K562 (cell line): ENCODE measurements around the gene WBP1. TPM values are rescaled to one million over a fixed set of nuclear protein-coding genes. Genes with fewer than 3 reads are reported as not detected.

Experiments used
- ARID1B ChIP-seq: fragments of 450-650 bp; IDR thresholded peaks from 2 replicates; pipeline ENCODE4 v1.6.1; 2016; ENCODE audit warnings: antibody characterized with exemption, mild to moderate bottlenecking, inconsistent platforms
- CBX3 ChIP-seq, 2 experiments: IDR thresholded peaks; 1 replicate in 1 of 2; 2 replicates in 1 of 2; pipeline ENCODE4 v1.6.1; 2012; ENCODE audit warnings: inconsistent platforms in 2 of 2, low read length in 2 of 2, borderline replicate concordance in 1 of 2, control low read depth in 1 of 2
- CREM ChIP-seq: IDR thresholded peaks from 2 replicates; pipeline ENCODE4 v1.6.1; 2014; ENCODE audit warnings: antibody characterized with exemption, low read depth
- MAFK ChIP-seq: IDR thresholded peaks from 2 replicates; pipeline ENCODE4 v1.6.1; 2011; ENCODE audit warnings: low read length, improper control_type of control experiment
- NR2C2 ChIP-seq, 2 experiments: fragments of 200-800 bp in 1 of 2; sonication (Bioruptor generic) in 1 of 2; sonication (generic) in 1 of 2; formaldehyde crosslinking in 1 of 2; IDR thresholded peaks; 2 replicates each; pipeline versions ENCODE4 v1.6.1 to v1.8.0; 2016 to 2022; ENCODE audit warnings: mild to moderate bottlenecking in 1 of 2, missing compliant biosample characterization in 1 of 2, missing genetic modification characterization in 1 of 2, missing genetic modification reagents in 1 of 2
- RB1 ChIP-seq: fragments of 450-650 bp; IDR thresholded peaks from 2 replicates; pipeline ENCODE4 v1.6.1; 2017; ENCODE audit warnings: low read depth, mild to moderate bottlenecking
- RBM25 ChIP-seq: fragments of 200-400 bp; formaldehyde crosslinking; IDR thresholded peaks from 2 replicates; pipeline ENCODE4 v1.6.1; 2018; ENCODE audit warnings: low read length, low read depth, moderate library complexity; ENCODE audit not compliant: severe bottlenecking
- RNF2 ChIP-seq: sonication (generic); IDR thresholded peaks from 2 replicates; pipeline ENCODE4 v1.6.1; 2016
- ZFP30 ChIP-seq: fragments of 250-450 bp; sonication (Bioruptor Pico); IDR thresholded peaks from 2 replicates; pipeline ENCODE4 v1.8.0; 2022; ENCODE audit warnings: moderate library complexity, mild to moderate bottlenecking, inconsistent platforms, borderline replicate concordance
- ZFP36 ChIP-seq: fragments of 150-350 bp; IDR thresholded peaks from 2 replicates; pipeline ENCODE4 v1.6.1; 2018; ENCODE audit warnings: low read length, low read depth; ENCODE audit not compliant: partially characterized antibody
- ZNF24 ChIP-seq: fragments of 450-650 bp; IDR thresholded peaks from 2 replicates; pipeline ENCODE4 v1.6.1; 2016
- ZNF507 ChIP-seq: conservative IDR thresholded peaks from 2 replicates; pipeline ENCODE4 v1.6.1; 2017; ENCODE audit warnings: missing genetic modification characterization, missing compliant biosample characterization
- polyA plus RNA-seq, 8 experiments: library from polyadenylated mRNA; depleted of rRNA in 4 of 8; stranded (reverse) in 5 of 8; unstranded in 3 of 8; fragments of >200 nt; fragmentation: Nextera tagmentation in 2 of 8; fragmentation: Illumina TruSeq in 1 of 8; extraction: Ambion mirVana in 2 of 8; extraction: Trizol in 1 of 8; gene quantifications; 2 replicates each; pipeline versions ENCODE4 v1.2.1 to v1.2.3, GENCODE V29; 2011 to 2014; ENCODE audit warnings: inconsistent platforms in 1 of 8, missing spikeins in 1 of 8
- total RNA-seq, 7 experiments: library from RNA; depleted of rRNA in 6 of 7; stranded (reverse); fragments of >200 nt in 6 of 7; fragmentation: Illumina TruSeq in 2 of 7; extraction: Trizol in 2 of 7; gene quantifications; 2 replicates each; pipeline versions ENCODE4 v1.2.1 to v1.2.3, GENCODE V29; 2011 to 2021; ENCODE audit warnings: low replicate concordance in 1 of 7
- TF ChIP-seq, protein P1 (sequence below): fragments of 250-450 bp; sonication (Bioruptor Pico); IDR thresholded peaks from 2 replicates; pipeline ENCODE4 v1.5.0; 2020; ENCODE audit warnings: mild to moderate bottlenecking, borderline replicate concordance
- TF ChIP-seq, protein P2 (sequence below): sonication (generic); formaldehyde crosslinking; IDR thresholded peaks from 2 replicates; pipeline ENCODE4 v1.9.0; 2022; ENCODE audit warnings: mild to moderate bottlenecking, missing genetic modification reagents
- TF ChIP-seq, protein P3 (sequence below): fragments of 450-650 bp; formaldehyde crosslinking; IDR thresholded peaks from 2 replicates; pipeline ENCODE4 v1.4.0; 2020; ENCODE audit warnings: mild to moderate bottlenecking, moderate library complexity
- TF ChIP-seq, protein P4 (sequence below): sonication (generic); formaldehyde crosslinking; IDR thresholded peaks from 2 replicates; pipeline ENCODE4 v1.8.1; 2022; ENCODE audit warnings: missing genetic modification reagents
- TF ChIP-seq, protein P5 (sequence below), 2 experiments: fragments of 450-650 bp in 1 of 2; sonication (generic) in 1 of 2; formaldehyde crosslinking in 1 of 2; IDR thresholded peaks in 1 of 2; conservative IDR thresholded peaks in 1 of 2; 2 replicates each; pipeline versions ENCODE4 v1.6.1 to v1.8.1; 2016 to 2023; ENCODE audit warnings: mild to moderate bottlenecking in 2 of 2, moderate library complexity in 2 of 2, inconsistent platforms in 1 of 2, missing genetic modification reagents in 1 of 2
- TF ChIP-seq, protein P6 (sequence below): sonication (generic); formaldehyde crosslinking; IDR thresholded peaks from 2 replicates; pipeline ENCODE4 v1.8.1; 2022; ENCODE audit warnings: missing genetic modification reagents

WBP1 gene
- total and polyA plus RNA-seq, 9 of the 15 experiments (the other 6 are each of a cell fraction or from before 2014, with no cell fraction given) = 1.9 to 27.7 (median 14.2) TPM

DNA sequence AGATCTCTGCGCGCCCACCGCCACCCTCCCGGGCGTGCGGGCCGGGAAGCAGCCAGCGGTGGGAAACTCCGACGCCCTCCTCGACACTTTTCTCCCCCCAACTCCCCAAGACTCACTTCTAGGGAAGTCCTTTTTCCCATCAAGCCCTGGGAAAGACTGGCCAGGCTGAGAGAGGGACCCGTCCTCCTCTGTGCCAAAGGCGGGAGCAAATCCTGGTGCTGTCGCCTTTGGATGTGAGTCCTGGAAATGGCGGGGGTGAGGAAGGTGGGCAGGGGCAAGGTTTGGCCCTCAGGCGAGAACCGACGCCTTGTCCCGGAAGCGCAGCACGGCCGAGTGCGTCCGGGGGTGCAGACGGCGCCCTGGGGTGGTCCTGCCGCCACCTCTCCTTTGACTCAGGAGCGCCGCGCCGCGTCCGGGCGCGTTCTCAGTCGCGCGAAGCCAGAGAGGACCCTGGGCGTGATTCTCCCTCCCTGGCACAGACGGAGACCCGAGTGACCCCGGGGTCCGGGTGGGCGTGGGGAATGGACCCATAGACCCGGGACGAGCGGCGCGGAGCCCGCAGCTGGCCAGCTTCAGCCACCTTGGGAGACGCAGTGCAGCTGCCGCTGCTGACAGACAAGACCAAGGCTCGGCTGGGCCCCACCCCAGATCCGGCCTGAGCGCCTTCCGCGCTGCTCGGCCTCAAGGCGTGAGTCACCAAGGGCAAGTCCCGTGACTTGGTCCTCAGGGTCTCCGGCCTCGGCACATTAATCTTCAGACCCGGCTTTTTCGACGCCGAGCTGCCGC, 44.7 kb downstream of the WBP1 start (continued):
- TF ChIP-seq, protein P1, sequence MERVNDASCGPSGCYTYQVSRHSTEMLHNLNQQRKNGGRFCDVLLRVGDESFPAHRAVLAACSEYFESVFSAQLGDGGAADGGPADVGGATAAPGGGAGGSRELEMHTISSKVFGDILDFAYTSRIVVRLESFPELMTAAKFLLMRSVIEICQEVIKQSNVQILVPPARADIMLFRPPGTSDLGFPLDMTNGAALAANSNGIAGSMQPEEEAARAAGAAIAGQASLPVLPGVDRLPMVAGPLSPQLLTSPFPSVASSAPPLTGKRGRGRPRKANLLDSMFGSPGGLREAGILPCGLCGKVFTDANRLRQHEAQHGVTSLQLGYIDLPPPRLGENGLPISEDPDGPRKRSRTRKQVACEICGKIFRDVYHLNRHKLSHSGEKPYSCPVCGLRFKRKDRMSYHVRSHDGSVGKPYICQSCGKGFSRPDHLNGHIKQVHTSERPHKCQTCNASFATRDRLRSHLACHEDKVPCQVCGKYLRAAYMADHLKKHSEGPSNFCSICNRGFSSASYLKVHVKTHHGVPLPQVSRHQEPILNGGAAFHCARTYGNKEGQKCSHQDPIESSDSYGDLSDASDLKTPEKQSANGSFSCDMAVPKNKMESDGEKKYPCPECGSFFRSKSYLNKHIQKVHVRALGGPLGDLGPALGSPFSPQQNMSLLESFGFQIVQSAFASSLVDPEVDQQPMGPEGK (CRISPR knock-in tag) = no peak
- TF ChIP-seq ARID1B (peak; percentile 79), ZFP36 (no peak), CBX3 (IDR thresholded peaks at IDR 0.05; ENCODE audit: borderline replicate concordance in 1 of 2, low read length in 2 of 2) (peak in 1 of 2 experiments; percentile 68; a peak in 1 of 3 replicates), NR2C2 (CRISPR knock-in tag; IDR thresholded peaks at IDR 0.05) (0 out of 2 replicates have a peak, but pooled peaks have one; percentile 7), NR2C2 (tag; IDR thresholded peaks at IDR 0.05) (peak; percentile 92; the same call in 1 of the 2 replicates), ZFP30 (CRISPR knock-in tag) (no peak), MAFK (no peak), RNF2 (peak; percentile 73; the same call in 1 of the 2 replicates), ZNF507 (tag) (no peak), RBM25 (no peak), RB1 (peak; percentile 66; the same call in 1 of the 2 replicates), ZNF24 (no peak), CREM (peak; percentile 29; the same call in 1 of the 2 replicates)
- TF ChIP-seq, protein P2, sequence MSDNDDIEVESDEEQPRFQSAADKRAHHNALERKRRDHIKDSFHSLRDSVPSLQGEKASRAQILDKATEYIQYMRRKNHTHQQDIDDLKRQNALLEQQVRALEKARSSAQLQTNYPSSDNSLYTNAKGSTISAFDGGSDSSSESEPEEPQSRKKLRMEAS = no peak
- TF ChIP-seq, protein P3, sequence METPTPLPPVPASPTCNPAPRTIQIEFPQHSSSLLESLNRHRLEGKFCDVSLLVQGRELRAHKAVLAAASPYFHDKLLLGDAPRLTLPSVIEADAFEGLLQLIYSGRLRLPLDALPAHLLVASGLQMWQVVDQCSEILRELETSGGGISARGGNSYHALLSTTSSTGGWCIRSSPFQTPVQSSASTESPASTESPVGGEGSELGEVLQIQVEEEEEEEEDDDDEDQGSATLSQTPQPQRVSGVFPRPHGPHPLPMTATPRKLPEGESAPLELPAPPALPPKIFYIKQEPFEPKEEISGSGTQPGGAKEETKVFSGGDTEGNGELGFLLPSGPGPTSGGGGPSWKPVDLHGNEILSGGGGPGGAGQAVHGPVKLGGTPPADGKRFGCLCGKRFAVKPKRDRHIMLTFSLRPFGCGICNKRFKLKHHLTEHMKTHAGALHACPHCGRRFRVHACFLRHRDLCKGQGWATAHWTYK (CRISPR knock-in tag) = no peak
- TF ChIP-seq, protein P4, sequence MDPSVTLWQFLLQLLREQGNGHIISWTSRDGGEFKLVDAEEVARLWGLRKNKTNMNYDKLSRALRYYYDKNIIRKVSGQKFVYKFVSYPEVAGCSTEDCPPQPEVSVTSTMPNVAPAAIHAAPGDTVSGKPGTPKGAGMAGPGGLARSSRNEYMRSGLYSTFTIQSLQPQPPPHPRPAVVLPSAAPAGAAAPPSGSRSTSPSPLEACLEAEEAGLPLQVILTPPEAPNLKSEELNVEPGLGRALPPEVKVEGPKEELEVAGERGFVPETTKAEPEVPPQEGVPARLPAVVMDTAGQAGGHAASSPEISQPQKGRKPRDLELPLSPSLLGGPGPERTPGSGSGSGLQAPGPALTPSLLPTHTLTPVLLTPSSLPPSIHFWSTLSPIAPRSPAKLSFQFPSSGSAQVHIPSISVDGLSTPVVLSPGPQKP (CRISPR knock-in tag) = no peak
- TF ChIP-seq, protein P5, sequence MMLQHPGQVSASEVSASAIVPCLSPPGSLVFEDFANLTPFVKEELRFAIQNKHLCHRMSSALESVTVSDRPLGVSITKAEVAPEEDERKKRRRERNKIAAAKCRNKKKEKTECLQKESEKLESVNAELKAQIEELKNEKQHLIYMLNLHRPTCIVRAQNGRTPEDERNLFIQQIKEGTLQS (IDR thresholded peaks at IDR 0.05) = peak; percentile 96
- TF ChIP-seq, protein P5 (CRISPR knock-in tag; conservative IDR thresholded peaks at IDR 0.05) = peak; percentile 90
- TF ChIP-seq, protein P6, sequence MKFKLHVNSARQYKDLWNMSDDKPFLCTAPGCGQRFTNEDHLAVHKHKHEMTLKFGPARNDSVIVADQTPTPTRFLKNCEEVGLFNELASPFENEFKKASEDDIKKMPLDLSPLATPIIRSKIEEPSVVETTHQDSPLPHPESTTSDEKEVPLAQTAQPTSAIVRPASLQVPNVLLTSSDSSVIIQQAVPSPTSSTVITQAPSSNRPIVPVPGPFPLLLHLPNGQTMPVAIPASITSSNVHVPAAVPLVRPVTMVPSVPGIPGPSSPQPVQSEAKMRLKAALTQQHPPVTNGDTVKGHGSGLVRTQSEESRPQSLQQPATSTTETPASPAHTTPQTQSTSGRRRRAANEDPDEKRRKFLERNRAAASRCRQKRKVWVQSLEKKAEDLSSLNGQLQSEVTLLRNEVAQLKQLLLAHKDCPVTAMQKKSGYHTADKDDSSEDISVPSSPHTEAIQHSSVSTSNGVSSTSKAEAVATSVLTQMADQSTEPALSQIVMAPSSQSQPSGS (CRISPR knock-in tag) = no peak
